ENCODE data around the gene NXF1.
A peak's percentile ranks its signal among the peaks of the same experiment; 100 is the strongest.
"Not testable (repeated sequence)": the region's sequence is repeated elsewhere in the genome, so short reads cannot be mapped to it uniquely, and the experiment has no call there.

Gene NXF1

DNA sequence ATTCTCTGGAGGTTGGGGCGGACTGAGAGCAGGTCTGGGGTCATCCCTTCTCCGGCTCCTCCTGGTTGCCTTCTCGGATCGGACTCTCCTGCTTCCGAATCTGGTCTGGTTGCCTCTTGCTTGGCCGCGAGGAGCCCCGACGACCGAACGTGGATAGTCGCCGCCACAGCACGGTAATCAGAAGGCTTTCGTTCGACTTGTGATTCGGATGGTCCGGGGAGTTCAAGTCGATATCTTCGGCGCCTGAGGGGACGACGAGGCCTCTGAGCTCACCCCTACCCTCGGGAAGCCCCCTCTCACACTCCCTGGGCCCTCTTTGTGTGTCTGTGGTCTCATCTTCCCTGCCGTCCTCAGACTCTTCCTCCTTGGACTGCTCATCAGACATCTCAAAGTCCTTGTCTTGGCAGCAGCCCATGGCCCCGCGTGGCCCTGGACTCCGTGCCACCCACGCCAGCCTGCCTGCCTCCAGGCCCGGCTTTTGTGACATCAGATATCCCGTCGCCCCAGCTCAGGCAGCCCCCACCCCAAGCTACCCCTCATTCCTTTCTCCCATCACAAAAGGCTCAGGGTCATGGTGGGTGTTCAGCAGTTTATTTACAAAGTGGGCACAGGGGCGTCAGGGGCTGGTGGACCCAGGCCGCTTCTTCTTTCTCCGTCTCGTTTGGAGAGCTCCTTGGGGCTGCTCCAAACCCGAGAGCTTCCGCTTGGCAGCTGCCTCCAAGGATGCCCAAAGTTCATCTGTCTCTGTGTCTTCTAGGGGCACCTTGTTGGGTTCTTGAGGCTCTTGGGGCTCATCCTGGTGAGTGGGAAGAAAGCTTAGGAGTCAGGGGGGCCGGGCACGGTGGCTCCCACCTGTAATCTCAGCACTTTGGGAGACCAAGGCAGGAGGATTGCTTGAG is 27.3 kb upstream of the NXF1 start, which contains the start of gene TEX54:
TSS of gene TEX54 (minus strand) at position 506 of the 899 bp plus-strand sequence.
- DNase-seq = no peak

DNA sequence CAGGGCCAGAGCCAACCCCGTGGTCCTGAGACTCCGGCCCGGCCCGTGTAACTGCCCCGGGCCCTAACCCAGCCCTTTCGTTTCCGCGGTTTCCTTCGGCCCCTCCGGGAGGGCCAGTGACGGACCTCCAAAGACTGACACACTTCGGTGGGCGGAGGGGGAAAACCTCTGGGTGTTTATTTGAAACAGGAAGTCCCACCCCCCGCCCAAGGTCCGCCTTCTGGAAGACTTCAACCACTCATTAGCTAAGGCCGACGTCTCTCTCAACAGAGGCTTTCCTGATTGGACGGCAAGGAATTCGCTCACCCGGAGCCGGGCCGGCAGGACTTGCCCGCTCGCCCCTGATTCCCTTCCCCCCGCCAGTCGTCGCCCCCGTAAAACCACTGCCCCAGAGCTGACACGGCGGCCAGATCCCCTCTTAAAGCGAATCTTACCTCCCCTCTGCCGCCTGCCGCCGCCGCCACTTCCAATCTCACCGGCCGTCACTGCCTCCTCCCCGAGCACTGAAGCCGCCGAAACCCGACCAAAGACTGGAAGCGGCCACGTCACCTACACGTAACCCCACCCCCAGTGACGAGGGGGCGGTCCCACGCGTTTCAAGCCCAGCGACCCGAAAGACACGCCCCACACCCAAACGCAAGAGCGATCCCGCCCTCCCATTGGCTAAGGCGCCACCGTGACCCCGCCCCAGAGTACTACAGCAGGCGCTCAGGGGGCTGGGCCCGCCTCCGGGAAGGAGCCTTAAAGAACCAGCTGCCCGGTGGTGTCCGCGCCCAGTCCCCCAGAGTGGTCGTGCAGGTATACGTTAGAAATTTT is 26.5 kb upstream of the NXF1 start, which contains the start of gene STX5:
TSS of gene STX5 (minus strand) at position 532 of the 816 bp plus-strand sequence. CDS start 808 bp downstream, outside the sequence.
- peak; percentile 98 to 100 (median 99) for DNase-seq

DNA sequence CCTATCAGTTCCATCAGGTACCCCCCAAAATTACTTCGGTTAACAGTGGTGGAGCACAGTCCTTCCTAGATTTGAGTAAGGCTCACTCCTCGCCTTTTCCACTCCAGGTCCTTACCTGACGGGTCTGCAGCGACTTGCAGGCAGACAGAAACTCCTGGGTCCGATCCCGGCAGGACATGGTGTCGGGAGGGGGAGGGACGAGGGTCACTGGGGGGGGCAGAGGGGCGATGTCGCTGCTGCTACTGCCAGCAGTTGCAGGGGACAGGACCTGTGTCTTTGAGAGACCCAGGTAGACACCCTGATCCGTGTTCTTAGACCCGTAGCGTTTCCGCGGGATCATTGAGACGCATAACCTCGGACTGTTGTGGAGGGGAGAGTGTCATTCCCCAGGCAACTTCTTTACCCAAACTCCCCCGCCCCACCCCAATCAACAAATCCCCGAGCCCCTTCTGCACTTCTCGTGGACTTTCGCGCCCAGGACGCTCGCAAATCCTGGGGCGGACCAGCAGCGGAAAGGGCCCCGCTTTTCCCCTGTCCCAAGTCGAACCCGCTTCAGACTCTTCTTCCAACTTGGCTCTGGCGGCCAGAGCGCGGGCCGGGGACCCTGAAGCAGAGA is 25.8 kb upstream of the NXF1 start:
- DNase-seq = no peak

DNA sequence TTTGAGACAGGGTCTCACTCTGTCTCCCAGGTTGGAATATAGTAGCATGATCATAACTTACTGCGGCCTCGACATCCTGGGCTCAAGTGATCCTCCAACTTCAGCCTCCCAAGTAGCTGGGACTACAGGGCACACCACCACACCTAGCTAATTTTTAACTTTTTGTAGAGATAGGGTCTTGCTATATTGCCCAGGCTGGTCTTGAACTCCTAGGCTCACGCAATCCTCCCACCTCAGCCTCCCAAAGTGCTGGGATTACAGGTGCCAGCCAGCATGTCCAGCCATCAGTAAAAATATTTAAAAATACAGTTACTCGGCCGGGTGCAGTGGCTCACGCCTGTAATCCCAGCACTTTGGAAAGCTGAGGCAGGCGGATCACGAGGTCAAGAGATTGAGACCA is 22.9 kb upstream of the NXF1 start:
- not testable (repeated sequence) for DNase-seq

DNA sequence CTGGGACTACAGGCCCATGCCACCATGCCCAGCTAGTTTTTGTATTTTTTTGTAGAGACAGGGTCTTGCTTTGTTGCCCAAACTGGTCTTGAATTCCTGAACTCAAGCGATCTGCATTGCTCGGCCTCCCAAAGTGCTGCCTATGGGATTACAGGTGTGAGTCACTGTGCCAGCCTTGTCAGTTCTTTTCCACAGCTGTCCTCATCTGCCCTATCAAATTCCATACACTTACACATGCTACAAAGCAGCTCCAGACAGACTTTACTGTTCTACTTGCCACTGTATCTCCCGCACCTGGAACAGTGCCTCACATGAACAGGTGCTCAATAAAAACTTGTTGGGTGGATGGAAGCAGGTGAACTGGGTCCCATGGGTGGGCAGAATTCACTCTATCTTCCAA is 18.4 kb upstream of the NXF1 start:
- DNase-seq = no peak

DNA sequence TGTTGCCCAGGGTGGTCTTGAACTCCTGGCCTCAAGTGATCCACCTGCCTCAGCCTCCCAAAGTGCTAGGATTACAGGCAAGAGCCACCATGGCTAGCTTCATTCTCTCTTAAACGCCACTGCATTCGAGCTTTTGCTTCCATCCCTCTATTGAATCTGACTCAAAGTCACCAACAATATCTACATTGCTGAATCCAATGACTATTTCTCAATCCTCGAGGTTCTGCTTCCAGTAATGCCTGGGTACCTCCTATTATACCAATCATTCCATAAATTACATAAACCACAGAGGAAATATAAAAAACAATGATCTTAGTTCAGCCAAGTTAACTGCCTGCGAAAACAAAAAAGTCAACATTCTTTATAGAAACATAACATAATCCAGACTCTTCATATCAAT is 11.9 kb upstream of the NXF1 start:
- no peak for DNase-seq

DNA sequence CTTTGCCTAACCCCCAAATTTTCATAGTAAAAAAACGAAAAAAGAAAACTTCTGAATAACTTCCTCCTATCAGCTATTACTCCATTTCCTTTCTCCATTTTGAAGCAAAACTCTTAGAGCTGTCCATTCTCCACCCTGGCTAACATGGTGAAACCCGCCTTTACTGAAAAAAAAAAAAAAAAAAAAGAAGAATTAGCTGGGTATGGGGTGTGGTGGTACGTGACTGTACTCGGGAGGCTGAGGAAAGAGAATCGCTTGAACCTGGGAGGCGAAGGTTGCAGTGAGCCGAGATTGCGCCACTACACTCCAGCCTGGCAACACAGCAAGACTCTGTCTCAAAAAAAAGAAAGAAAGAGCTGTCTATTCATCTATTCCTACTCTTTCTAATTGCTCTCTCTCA is 11.3 kb upstream of the NXF1 start:
- no peak for DNase-seq

DNA sequence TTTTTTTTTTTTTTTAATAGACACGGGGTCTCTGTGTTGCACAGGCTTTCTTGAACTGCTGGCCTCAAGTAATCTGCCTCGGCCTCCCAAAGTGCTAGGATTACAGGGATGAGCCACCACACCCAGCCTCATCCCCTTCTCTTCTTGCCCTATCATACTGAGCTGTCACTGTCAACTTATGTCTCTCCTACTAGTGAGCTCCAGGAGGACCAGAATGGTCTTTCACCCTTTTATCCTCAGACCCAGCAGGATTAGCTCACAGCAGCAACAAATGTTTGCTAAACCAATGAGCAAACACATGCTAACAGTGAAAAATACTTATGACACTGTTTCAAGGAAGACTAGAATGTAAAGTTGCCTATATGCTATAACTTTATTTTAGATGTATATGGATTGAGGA is 6.4 kb upstream of the NXF1 start:
- no peak for DNase-seq

DNA sequence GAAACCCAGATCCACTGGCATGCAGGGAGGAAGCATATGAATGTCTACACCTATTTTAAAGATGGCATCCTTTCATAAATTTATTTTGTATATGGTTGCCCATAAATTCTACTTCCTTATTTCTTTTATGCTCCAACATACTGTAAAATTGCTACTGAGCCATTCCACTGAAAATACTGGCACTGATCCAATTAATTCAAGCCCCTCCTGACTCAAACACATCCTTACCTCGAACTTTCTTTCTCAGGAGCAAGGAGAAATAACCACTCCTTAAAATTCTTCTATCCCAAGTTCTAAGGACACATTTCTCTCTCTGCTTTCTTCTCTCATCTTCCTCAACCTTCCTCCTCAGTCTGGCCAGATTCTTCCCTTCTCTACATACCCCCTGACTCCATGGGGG is 5.5 kb upstream of the NXF1 start:
- no peak for DNase-seq

DNA sequence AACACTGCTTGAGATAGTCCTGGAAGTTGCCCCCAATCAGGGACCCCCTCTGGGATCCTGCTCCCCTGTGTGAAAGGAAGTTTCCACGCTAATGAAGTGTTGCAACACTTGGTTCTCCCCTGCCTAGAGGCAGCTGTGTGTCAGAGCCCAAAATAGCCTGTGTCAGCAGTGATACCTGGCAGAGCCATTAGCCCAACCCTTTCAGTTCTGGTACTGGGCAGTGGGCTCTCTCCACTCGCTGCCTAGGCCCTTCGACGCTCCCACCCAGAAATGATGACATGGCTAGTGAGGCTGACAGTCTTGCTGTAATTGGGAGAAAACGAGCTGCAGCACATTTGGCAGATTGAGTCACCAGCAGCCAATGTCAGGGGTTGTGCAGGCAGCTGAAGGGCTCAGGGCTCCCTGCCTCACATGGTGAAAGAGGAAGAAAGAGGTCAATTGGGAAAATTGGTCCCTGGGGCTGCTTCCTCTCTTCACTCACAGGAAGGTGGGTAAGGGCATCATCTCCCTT is 1.4 kb upstream of the NXF1 start:
- DNase-seq = no peak

DNA sequence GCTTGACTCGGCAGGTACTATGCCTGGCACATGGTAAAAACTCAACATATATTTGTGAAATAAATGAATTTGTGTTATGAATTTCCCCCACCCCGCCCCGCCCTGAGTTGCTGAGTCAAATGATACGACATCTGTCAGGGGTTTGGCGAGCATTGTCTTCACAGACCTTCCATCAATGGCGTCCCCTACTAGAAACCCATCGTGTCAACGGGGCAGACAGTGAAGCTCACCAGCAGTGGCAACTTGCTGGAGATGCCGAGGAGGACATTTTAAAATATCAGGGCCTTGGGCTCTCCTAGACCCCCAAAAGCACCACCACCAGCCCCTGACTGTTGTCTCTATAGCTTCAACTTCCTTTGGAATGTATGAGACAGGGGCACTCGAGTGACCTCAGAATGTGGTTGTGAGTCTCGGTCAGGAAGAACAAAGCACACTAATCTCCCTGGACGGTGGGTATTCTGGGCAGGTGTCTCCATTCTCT is 761 bp upstream of the NXF1 start:
- no peak for DNase-seq

DNA sequence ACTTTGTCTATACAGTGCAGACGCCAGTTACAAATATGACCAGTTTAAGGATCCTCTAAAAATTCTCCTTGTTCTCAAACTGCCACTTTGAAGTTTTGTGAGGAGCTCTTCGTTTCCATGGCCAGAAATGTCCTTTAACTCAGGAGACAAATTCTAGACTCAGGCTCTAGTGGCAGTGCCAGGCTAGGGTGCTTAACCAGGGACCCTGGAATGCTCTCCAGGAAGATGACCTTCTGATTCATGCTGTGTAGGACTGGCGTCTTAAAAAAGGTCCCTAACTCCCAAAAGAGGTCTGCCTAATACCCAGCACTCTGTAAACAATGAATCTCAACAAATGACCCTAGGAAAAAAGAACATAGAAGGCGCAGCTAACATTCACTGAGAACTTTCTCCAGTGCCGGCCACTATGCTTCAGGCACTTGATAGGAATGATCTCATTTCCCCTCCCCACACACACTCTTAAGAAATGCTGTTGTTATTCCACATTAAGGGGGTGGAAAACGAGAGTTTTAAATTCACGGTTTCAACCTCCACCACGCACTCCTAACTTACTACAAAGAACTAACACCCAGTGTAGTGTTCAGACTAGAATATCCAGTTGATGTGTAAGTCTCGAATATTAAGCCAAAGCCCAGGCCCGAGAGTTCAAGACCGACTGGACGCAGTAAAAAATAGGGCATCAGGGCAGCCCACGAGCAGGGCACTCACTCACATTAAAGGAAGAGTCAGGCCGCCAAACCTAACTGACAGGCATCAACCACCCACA is 747 bp downstream of the NXF1 start:
- no peak for DNase-seq

DNA sequence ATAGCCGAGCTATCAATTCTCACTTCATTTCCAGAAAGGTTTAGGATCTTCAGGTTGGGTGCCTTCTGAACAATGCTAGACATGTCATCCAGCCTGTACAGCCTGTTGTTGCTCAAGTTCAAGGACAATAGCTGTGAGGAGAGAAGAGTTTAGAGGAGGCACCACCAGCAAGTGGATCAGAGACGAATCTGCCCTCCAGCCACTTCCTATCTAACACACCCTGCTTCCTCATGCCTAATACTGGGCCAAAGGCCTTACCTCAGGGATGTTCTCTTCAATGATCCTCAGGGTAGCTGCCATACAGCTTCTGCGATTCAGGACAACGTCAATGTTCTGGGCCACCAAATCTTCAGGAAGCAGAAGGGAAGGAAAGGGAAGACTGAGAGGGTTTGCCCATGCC is 4.2 kb downstream of the NXF1 start:
- DNase-seq = no peak

DNA sequence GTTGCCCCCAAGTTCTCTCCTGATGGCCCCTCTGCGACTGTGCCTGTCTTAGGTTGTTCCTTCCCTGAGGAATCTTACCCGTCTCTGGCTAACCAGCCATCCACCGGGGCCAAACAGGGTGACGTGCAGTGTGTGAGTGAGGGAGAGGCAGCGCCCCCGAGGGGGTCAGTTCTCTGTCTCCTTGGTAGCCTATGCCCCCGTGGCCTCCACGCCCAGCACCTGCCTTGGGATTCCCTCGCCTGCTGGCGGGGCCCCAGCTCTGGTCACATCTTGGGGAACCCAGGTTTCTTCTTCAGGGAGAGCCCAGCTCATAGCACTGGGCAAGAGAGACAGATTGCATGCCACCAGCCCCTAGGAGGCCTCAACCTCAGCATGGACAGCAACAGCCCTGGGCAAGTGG is 5.8 kb downstream of the NXF1 start:
- DNase-seq = no peak

DNA sequence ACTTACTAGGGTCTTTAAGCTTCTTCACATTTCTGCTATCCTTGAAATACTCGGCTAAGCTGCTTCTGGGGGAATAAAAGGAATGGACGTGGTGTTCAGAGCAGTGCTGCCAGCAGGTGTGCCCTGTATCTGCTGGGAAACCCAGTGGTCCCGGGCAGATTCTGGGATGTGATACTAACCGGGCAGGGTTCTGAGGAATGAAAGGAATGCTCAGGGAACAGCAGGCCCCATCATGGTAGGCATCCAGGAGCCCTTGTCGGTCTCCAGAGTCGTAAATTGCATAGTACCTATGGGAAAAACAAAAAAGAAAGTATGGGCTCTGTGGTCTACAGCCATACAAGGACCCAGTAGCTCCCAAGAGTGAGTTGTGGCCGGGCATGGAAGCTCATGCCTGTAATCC is 9.0 kb downstream of the NXF1 start:
- no peak for DNase-seq

DNA sequence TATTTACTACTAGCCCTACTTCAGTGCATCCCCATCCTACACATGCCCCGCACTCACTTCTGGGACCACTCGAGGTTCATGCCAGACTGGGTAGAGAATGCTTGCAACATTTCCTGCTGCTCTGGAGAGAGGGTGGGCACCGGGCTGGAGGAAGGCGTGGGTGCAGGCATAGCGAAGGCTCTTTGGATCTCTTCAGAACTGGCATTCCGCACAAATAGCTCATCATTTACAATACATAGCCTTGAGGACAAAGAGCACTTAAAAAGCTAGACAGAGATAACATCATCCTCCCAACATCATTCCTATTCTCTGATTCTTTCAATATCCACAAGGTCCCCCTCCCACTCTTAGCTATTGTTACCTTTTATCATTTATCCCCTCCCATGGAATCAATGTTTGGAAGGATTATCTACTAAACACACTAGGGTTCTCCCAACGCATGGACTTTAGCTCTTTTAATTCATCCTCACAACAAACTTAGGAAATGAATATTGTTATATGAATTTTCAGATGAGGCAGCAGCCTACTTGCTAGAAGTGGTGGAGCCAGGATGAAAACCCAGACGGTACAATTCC is 11.0 kb downstream of the NXF1 start:
- DNase-seq = no peak

DNA sequence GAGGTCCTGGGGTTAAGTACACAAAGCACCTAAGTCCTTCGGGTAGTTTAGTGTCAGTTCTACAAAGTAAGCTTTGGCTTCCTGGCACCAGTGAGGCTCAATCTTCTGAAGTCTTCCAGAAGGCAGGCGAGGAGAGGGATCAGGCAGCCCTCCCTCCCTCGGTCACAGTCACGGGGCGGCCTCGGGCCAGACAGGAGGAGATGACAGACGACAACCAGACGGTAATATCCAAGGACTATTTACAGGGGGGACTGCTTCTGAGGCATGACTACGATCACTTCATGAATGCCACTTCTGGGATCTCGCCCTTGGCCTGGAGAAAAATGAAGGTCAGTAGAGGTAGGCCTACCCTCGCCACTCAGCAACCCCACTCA is 13.1 kb downstream of the NXF1 start:
- DNase-seq = no peak

DNA sequence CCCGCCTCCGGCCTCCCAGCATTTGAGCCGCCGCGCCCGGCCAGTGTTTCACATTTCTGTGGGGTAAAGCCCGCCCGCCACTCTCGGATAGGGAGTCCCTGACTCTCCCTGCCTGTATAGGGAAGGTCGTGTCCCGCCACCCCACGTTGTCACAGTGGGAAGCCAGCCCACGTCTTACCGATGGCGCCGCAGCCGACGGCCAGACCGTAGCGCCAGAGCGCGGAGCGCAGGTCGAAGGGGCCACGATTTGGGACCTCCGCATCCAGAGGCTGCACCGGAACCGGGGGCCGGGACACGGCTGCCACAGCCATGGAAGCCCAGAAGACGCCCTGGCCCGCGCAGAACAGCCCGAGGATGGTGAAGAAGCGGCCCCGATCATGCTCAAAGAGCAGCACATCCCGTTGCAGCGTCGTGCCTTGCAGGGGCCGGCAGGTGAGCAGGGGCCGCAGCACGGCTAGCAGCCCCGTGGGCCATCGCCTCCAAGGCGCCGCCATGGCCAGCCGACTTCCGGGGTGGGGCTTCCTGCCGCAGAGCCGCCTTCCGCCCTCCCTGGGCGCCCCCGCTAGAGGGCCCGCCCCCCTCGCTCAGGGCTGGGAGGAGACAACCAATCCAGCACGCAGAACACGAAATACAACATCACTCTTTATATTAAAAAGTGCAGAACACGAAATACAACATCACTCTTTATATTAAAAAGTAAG is 13.6 kb downstream of the NXF1 start, which contains the start of gene TMEM223:
TSS of gene TMEM223 (minus strand) at position 506 of the 701 bp plus-strand sequence. CDS start at position 494, 12 bp downstream.
- peak; percentile 80 to 90 (median 87) for DNase-seq

DNA sequence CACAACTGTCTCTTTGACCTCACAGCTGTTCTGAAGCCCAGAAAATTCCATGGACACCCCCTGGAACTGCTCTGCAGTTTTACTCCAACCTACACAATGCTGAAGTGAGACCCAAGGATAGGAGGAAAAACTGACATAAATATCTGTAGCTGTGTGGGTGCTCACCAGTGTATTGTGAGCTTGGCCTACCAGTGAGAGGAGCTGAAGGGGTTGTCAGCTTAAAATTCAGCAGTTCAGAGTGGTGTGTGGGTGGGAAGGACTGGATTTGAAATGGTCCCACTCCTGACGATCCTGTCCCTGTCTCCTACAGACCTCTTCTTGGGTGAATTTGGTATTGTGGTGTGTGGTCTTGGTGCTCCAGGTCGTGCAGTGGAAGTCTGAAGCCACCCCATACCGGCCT is 15.7 kb downstream of the NXF1 start:
- no peak for DNase-seq

DNA sequence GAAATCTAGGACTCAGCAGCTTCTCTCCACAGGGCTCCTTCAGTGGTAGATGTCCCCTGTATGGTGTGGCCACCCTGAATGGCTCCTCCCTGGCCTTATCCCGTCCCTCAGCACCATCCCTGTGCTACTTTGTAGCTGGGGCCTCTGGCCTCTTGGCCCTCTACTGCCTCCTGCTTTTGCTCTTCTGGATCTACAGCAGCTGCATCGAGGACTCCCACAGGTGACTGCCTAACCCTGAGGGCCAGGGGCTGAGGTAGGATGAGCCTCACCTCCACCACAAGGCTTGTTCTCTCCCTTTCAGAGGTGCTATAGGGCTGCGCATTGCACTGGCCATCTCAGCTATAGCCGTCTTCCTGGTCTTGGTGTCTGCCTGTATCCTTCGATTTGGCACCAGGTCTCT is 16.2 kb downstream of the NXF1 start:
- no peak for DNase-seq

Measured in T-helper 1 cell (primary cell).